Neural cell (in vitro differentiated cells): ENCODE data around the gene LGALS9C. TPM values are rescaled to one million over a fixed set of nuclear protein-coding genes. Genes with fewer than 3 reads are reported as not detected.
"Not testable (repeated sequence)": the region's sequence is repeated elsewhere in the genome, so short reads cannot be mapped to it uniquely, and the experiment has no call there.

Source experiments
- H2AFZ ChIP-seq: fragments of 200-600, 300-800 bp; sonication (generic), shearing (Covaris generic); 2 replicates; pipeline ENCODE4 v1.6.0; 2014; ENCODE audit warnings: low read depth, mild to moderate bottlenecking, antibody characterized with exemption, low read length, moderate library complexity
- H3F3A ChIP-seq: fragments of 200-600 bp; shearing (Covaris generic); 2 replicates; pipeline ENCODE4 v1.6.1; 2016; ENCODE audit warnings: mild to moderate bottlenecking, moderate library complexity, mixed read lengths, antibody characterized with exemption, low read length; ENCODE audit not compliant: insufficient read depth, poor library complexity, severe bottlenecking
- H3K27ac ChIP-seq: fragments of 200-600, 300-800 bp; sonication (generic), shearing (Covaris generic); 2 replicates; pipeline ENCODE4 v1.5.1; 2014; ENCODE audit warnings: mild to moderate bottlenecking, low read length, moderate library complexity
- H3K27me3 ChIP-seq: fragments of 300-800, 200-600 bp; sonication (generic), shearing (Covaris generic); 2 replicates; pipeline ENCODE4 v1.6.0; 2014; ENCODE audit warnings: mild to moderate bottlenecking, low read depth, low read length, moderate library complexity; ENCODE audit not compliant: insufficient read depth
- H3K36me3 ChIP-seq: fragments of 300-800, 200-600 bp; sonication (generic), shearing (Covaris generic); 2 replicates; pipeline ENCODE4 v1.5.1; 2014; ENCODE audit warnings: mild to moderate bottlenecking, antibody characterized with exemption, low read length, moderate library complexity; ENCODE audit not compliant: insufficient read depth
- H3K4me2 ChIP-seq: fragments of 300-800, 200-600 bp; sonication (generic), shearing (Covaris generic); 2 replicates; pipeline ENCODE4 v1.6.0; 2014; ENCODE audit warnings: mild to moderate bottlenecking, low read length
- H3K4me3 ChIP-seq: fragments of 300-800, 200-600 bp; sonication (generic), shearing (Covaris generic); 2 replicates; pipeline ENCODE4 v1.5.1; 2014; ENCODE audit warnings: mild to moderate bottlenecking, low read length, moderate library complexity
- H3K79me2 ChIP-seq: fragments of 200-600 bp; shearing (Covaris generic); replicated peaks from 2 replicates; pipeline ENCODE4 v1.6.0; 2014; ENCODE audit warnings: mild to moderate bottlenecking, low read length, moderate library complexity; ENCODE audit not compliant: insufficient read depth
- H3K9ac ChIP-seq: fragments of 300-800, 200-600 bp; sonication (generic), shearing (Covaris generic); 2 replicates; pipeline ENCODE4 v1.6.1; 2016; ENCODE audit warnings: mild to moderate bottlenecking, low read length, mixed read lengths
- H3K9me2 ChIP-seq: fragments of 200-600 bp; shearing (Covaris generic); 2 replicates; pipeline ENCODE4 v1.6.1; 2016; ENCODE audit warnings: mild to moderate bottlenecking, low read length, mixed read lengths; ENCODE audit not compliant: insufficient read depth
- H3K9me3 ChIP-seq: fragments of 200-600, 300-800 bp; sonication (generic), shearing (Covaris generic); 2 replicates; pipeline ENCODE4 v1.6.1; 2016; ENCODE audit warnings: mild to moderate bottlenecking, mixed run types, low read length, moderate library complexity, mixed read lengths
- H4K20me1 ChIP-seq: fragments of 200-600 bp; shearing (Covaris generic); 2 replicates; pipeline ENCODE4 v1.6.1; 2016; ENCODE audit warnings: mild to moderate bottlenecking, mixed run types; ENCODE audit not compliant: insufficient read depth
- polyA plus RNA-seq: library from polyadenylated mRNA; depleted of rRNA; stranded (reverse); fragments of >200 nt; gene quantifications from 2 replicates; pipeline ENCODE4 v1.2.3, GENCODE V29; 2014

The LGALS9C gene
- polyA plus RNA-seq, 1 donor from 2014 or later, result not detected

DNA sequence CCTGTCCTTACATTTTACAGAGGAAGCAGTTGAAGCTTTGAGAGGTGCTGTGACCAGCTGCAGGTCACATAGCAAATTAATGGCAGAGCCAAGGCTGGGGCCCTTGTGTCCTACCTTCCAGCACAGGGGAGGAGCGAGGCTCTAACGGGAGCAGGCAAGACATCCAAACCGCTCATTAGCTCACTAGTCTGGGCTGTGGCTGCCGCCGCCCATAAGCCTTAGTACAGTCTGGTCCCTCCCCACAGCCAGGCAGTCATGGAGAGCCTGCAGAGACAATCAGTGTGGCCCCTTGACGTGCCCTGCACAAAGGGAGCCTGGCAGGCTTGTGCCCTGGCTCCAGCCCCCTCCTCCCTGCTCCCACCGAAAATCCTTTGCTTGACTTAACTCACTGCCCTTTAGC is 25.6 kb upstream of the LGALS9C start:
- H2AFZ ChIP-seq, H3K79me2 ChIP-seq, H3K9ac ChIP-seq, H3K9me2 ChIP-seq, H3K4me3 ChIP-seq, H3F3A ChIP-seq, H3K9me3 ChIP-seq, H4K20me1 ChIP-seq, H3K4me2 ChIP-seq, H3K27me3 ChIP-seq, H3K27ac ChIP-seq, H3K36me3 ChIP-seq: not testable (repeated sequence)

DNA sequence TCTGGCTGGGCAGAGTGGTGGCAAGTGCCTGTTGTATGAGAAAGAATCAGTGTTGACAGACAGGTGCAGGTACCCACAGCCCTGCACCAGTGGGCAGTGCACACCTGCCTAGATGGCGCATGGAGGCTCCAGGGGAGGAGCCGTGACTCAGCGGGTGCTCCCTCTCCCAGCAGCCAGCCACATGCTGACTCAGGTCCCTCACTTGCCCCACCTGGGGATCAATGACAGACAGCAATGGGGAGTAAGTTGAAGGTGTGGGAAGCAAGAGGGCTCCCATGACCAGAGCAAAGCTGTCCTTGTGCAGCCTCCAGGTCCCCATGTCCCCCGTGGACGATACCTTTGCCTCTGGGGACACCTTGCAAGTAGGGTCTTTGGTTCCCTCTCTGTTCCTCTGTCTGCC is 24.6 kb upstream of the LGALS9C start:
- H3K27ac ChIP-seq, H2AFZ ChIP-seq: not testable (repeated sequence)

GRCh38 chr17:18459035-18459434 is 17.6 kb upstream of the LGALS9C start:
- H3K9ac ChIP-seq, H3K27ac ChIP-seq, H3K4me3 ChIP-seq: not testable (repeated sequence)

More for the DNA sequence above, 24.6 kb upstream of the LGALS9C start:
- H3F3A ChIP-seq, H3K36me3 ChIP-seq, H3K9me3 ChIP-seq, H3K9ac ChIP-seq, H3K9me2 ChIP-seq, H3K4me2 ChIP-seq, H3K27me3 ChIP-seq, H3K79me2 ChIP-seq, H4K20me1 ChIP-seq, H3K4me3 ChIP-seq: not testable (repeated sequence)

DNA sequence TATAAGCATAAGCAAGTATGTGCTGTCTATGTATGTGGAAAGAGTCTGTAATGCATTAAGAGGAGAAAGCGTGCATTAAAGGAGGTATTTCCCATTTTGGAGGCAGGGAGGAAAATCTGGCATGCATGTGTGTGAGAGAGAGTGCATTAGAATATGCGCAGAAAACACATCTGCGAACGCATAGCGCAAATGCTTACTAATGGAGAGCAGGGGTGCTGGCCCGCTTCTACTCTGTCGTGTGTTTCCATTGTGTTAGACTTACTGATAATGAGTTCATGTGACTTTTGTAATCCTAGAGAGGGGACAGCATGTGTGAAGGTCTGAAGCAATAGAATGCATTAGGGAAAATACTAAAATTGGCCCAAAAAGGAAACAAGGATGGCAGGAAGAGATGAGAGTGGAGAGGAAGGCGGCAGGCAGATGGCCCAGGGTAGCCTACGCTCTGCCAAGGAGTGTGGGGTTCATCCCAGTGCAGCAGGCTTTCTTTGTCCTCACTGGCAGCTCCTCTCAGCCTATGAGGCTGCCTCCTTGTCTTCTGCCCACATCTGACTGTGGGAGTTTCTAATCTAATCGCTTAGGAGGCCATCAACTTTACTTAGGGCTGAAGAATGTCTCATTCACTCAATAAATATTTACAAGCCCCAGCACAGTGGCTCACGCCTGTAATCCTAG is 12.6 kb upstream of the LGALS9C start:
- not testable (repeated sequence) for H3K27ac ChIP-seq, H3K79me2 ChIP-seq, H3F3A ChIP-seq, H3K36me3 ChIP-seq, H3K4me2 ChIP-seq, H3K9ac ChIP-seq, H4K20me1 ChIP-seq, H2AFZ ChIP-seq, H3K27me3 ChIP-seq, H3K9me2 ChIP-seq, H3K9me3 ChIP-seq, H3K4me3 ChIP-seq

More at GRCh38 chr17:18459035-18459434, 17.6 kb upstream of the LGALS9C start:
- not testable (repeated sequence) for H3K4me2 ChIP-seq, H4K20me1 ChIP-seq, H3K36me3 ChIP-seq, H3K9me3 ChIP-seq, H2AFZ ChIP-seq, H3F3A ChIP-seq, H3K27me3 ChIP-seq, H3K9me2 ChIP-seq, H3K79me2 ChIP-seq

DNA sequence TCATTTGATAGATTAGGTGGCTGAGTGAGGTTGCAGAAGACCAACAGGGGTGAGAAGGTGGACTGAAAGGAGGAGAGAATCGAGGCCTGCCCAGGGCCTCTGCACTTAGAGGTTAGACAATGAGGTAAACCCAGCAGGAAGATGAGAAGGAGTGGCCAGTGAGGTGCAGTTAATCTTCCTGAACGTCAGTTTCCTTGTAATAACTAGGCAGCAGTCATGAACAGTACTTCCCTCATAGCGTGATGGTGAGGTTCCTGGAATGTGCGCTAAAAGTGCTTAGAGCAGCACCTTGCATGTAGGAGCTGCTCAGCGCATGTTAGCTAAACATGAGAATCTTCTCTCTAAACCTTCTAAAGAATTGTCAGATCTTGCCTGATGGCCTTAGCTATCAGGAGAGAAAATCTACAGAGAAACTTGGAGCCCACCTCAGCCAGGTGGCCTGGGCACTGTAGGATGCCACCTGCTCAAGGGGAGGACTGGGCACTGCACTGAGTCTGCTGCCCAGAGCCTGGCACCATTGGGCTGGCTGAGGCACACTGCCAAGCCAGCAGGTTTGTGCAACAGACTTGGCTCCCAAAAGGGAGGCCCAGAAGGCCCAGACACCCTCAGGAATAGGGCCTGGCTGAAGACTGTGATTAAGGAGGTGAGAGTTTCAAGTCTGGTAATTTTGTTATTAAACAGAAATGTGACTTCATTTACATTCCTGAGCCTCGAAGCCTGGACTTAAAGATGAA is 10.2 kb upstream of the LGALS9C start:
- H3K9ac ChIP-seq, H2AFZ ChIP-seq, H3K4me2 ChIP-seq, H3K27me3 ChIP-seq, H3K27ac ChIP-seq, H3K36me3 ChIP-seq, H4K20me1 ChIP-seq, H3K79me2 ChIP-seq, H3F3A ChIP-seq, H3K9me2 ChIP-seq, H3K4me3 ChIP-seq, H3K9me3 ChIP-seq: not testable (repeated sequence)

GRCh38 chr17:18467001-18467400 is 9.6 kb upstream of the LGALS9C start:
- H3K4me3 ChIP-seq, H3K9me3 ChIP-seq, H3K27ac ChIP-seq, H4K20me1 ChIP-seq, H3K9me2 ChIP-seq, H2AFZ ChIP-seq, H3K79me2 ChIP-seq, H3K36me3 ChIP-seq, H3K4me2 ChIP-seq, H3K27me3 ChIP-seq, H3F3A ChIP-seq, H3K9ac ChIP-seq: not testable (repeated sequence)

DNA sequence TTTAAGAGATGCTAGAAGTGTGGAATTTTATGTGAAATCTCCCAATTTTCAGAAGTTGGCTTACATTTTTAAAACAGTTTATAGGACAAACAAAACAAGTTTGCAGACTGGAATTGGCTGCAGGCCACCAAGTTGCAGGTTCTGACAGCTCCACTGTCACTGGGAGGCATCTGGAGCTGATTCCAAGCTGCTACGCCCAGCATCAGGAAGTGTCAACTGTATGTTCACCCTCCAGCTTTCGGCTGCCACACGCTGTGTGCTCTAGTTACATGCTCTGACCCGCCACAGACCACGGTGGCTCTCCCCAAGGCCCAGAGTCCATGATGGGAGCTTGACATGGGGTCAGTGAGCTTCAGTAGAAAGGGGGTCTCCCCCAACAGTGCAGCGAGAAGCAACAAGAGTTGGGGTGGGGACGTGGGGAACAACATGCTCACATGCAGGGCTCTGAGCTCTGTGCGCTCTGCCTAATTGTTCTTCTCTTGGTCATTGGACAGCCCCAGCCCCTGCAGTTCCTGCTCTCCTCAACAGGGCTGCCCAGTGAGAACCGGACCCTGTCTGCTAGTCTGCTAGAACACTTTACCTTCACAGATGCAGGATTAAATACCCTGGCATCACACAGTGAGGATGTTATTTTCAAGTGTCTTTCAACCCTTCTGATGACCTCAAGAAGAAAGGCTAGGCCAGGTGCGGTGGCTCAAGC is 8.0 kb upstream of the LGALS9C start:
- not testable (repeated sequence) for H3K79me2 ChIP-seq, H3K9me3 ChIP-seq, H3F3A ChIP-seq, H3K36me3 ChIP-seq, H3K9me2 ChIP-seq, H4K20me1 ChIP-seq, H3K27ac ChIP-seq, H3K4me2 ChIP-seq, H2AFZ ChIP-seq, H3K9ac ChIP-seq, H3K27me3 ChIP-seq, H3K4me3 ChIP-seq

GRCh38 chr17:18469837-18470236 is 6.8 kb upstream of the LGALS9C start:
- not testable (repeated sequence) for H3K9ac ChIP-seq, H3K9me2 ChIP-seq, H3F3A ChIP-seq, H3K27me3 ChIP-seq, H3K4me2 ChIP-seq, H3K27ac ChIP-seq, H3K79me2 ChIP-seq, H4K20me1 ChIP-seq, H3K36me3 ChIP-seq, H2AFZ ChIP-seq, H3K9me3 ChIP-seq, H3K4me3 ChIP-seq
